Medulla oblongata (tissue), 1 donor: ENCODE results near the gene THSD7A.

Source experiments
- DNase-seq: peaks from one replicate; pipeline ENCODE4 v3.0.0-alpha.2; 2015; ENCODE audit errors: extremely low spot score

Gene THSD7A

GRCh38 chr7:11332865-11333228 lies 499.2 kb downstream of the THSD7A start:
- no peak for DNase-seq

- DNase-seq, result no peak
These were observed 499.7 kb downstream of the THSD7A start for GRCh38 chr7:11332186-11332864.

- no peak for DNase-seq
These were observed 500.6 kb downstream of the THSD7A start for GRCh38 chr7:11331128-11332102.

- DNase-seq, result no peak
These were observed 501.3 kb downstream of the THSD7A start for GRCh38 chr7:11330717-11331116.

GRCh38 chr7:11330208-11330607 lies 501.8 kb downstream of the THSD7A start:
- DNase-seq, result no peak

GRCh38 chr7:11329626-11330025 lies 502.4 kb downstream of the THSD7A start:
- no peak for DNase-seq

GRCh38 chr7:11328309-11328708 lies 503.7 kb downstream of the THSD7A start:
- no peak for DNase-seq

GRCh38 chr7:11327633-11328032 lies 504.4 kb downstream of the THSD7A start:
- no peak for DNase-seq
